Thyroid gland (tissue), 4 donors: ENCODE measurements around the gene GAS6. TPM values are rescaled to one million over a fixed set of nuclear protein-coding genes. Genes with fewer than 3 reads are reported as not detected.
A peak's percentile ranks its signal among the peaks of the same experiment; 100 is the strongest.

ENCODE experiments used
- DNase-seq, 2 donors: peaks; one replicate each; pipeline ENCODE4 v3.0.0-alpha.2; 2019
- H3K27ac ChIP-seq, 3 donors: fragments of 200-600 bp; sonication (generic); 1 replicate in 2 of 3; 2 replicates in 1 of 3; pipeline ENCODE4 v1.5.1; 2016 to 2019; ENCODE audit warnings: mild to moderate bottlenecking in 1 of 3, moderate library complexity in 1 of 3
- H3K27me3 ChIP-seq: fragments of 200-600 bp; sonication (generic); one replicate; pipeline ENCODE4 v1.5.1; 2019
- H3K36me3 ChIP-seq, 2 donors: fragments of 200-600 bp; sonication (generic); one replicate each; pipeline ENCODE4 v1.5.1; 2016 to 2019
- H3K4me1 ChIP-seq, 2 donors: fragments of 200-600 bp; sonication (generic); one replicate each; pipeline ENCODE4 v1.5.1; 2017 to 2019
- H3K4me3 ChIP-seq, 3 donors: fragments of 200-600 bp; sonication (generic); replicated peaks in 1 of 3; 1 replicate in 2 of 3; 2 replicates in 1 of 3; pipeline ENCODE4 v1.5.1; 2016; ENCODE audit warnings: mild to moderate bottlenecking in 1 of 3
- H3K9me3 ChIP-seq: fragments of 200-600 bp; sonication (generic); one replicate; pipeline ENCODE4 v1.5.1; 2017
- CTCF ChIP-seq, 6 experiments: fragments of 200-600 bp in 3 of 6; fragments of 450-650 bp in 3 of 6; sonication (generic) in 3 of 6; IDR thresholded peaks; one replicate each; pipeline ENCODE4 v1.5.1; 2016 to 2019; ENCODE audit warnings: antibody characterized with exemption in 6 of 6, mild to moderate bottlenecking in 2 of 6, inconsistent platforms in 1 of 6, moderate library complexity in 1 of 6
- POLR2A ChIP-seq, 2 donors: fragments of 450-650 bp; IDR thresholded peaks; one replicate each; pipeline ENCODE4 v1.6.1; 2017; ENCODE audit warnings: antibody characterized with exemption in 2 of 2, mild to moderate bottlenecking in 2 of 2, moderate library complexity in 1 of 2
- WGBS, 2 donors: methylation state at CpG; one replicate each; pipeline ENCODE4 v1.1.5; 2017; 5-methylcytosine and 5-hydroxymethylcytosine counted together
- intact Hi-C: fragments of 100-400 bp; cut with DNase I; formaldehyde crosslinking; loops from one replicate; pipeline ENCODE4 v1.15.1; 2023
- total RNA-seq, 4 donors: library from RNA; depleted of rRNA; stranded (reverse); fragments of >200 nt; gene quantifications; one replicate each; pipeline ENCODE4 v1.2.3, GENCODE V29; 2016

GAS6 gene
- total RNA-seq, 4 donors from 2014 or later, result 145 to 197 (median 173) TPM

DNA sequence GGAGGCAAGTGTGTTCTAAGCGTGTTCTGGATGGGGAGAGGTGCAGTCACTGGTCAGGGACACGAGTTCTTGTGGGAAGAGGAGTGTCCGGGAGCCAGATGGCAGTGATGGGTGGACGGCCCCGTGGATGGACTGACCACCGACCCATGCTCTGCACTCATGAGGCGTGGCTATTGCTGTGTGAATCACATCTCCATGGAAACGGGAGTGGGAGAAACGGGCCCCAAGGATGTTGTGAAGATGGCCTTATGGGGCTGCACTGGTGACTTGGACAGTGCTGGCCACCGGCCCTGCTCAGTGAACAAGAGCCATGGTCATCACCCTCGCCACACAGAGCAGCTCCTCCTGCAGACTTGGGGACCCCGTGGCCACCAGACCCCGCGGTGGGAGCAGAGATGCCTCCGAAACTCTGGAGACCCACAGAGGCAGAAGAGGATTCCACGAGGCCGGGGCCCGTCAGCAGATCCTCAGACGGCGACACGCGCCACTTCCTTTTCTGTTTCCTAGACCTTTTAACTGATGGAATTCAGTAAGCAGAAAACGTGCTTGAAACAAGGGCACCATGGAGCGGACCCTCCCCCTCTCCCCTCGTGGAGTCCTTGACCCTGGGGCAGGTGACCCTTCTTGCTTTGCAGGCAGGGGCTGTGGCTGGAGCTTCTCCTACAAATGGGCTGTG is 47.5 kb downstream of the GAS6 start:
- Histone ChIP-seq H3K4me3 (no peak overlapping the region), H3K27ac (no peak overlapping the region), H3K4me1 (peaks cover 34 to 63% of the 10 kb centered on the region in 2 donors), H3K9me3 (no peaks in the 10 kb centered on the region), H3K27me3 (no peaks in the 10 kb centered on the region), H3K36me3 (no peaks in the 10 kb centered on the region)
- TF ChIP-seq CTCF (IDR thresholded peaks at IDR 0.05) (no peak), POLR2A (IDR thresholded peaks at IDR 0.05) (no peak)
- WGBS, 2 donors, result 65 to 71% methylated on average over 19 to 25 of the region's 25 CpGs
- peak in 1 of 2 donors; percentile 25 for DNase-seq
- intact Hi-C loops, result loop anchor here (5.0 kb wide), 2 partner anchors 131 to 411 kb away; no protein-coding TSS in a partner anchor

- no peaks in the 10 kb centered on the region for H3K27me3 ChIP-seq
- intact Hi-C loops, result loop anchor here (5.0 kb wide), 2 partner anchors 132 to 412 kb away; no protein-coding TSS in a partner anchor
- no peak for TF ChIP-seq POLR2A (IDR thresholded peaks at IDR 0.05)
- H3K4me3 ChIP-seq, result no peak overlapping the region
- DNase-seq, result no peak
- H3K27ac ChIP-seq, result no peak overlapping the region
- H3K9me3 ChIP-seq, result no peaks in the 10 kb centered on the region
- H3K4me1 ChIP-seq, result peaks cover 27 to 54% of the 10 kb centered on the region in 2 donors
- no peaks in the 10 kb centered on the region for H3K36me3 ChIP-seq
- WGBS, 2 donors, result 78 to 83% methylated on average over 42 of the region's 42 CpGs
These were observed 48.5 kb downstream of the GAS6 start for GRCh38 chr13:113815151-113816058.

DNA sequence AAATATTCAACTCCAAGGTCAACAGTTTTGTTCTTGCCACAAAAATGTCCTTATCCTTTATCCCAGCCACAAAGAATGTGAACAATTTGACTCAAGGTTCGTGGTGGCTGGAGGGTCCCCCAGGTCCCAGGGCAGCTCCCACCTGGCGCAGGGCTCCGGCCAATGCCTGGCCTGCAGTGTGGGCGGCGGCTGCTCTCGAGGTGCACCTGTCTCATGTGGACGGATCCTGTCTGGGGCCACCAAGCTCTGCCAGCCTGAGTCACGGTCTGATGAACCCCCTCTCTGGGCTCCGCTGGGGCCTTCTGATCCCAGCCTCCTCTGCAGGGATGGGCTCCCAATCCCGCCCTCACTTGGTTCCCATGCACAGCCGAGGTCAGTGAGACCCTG is 49.4 kb downstream of the GAS6 start:
- no peak overlapping the region for H3K4me3 ChIP-seq
- H3K27ac ChIP-seq, result peak overlapping the region in 2 of 3 donors; percentile 28 to 49
- WGBS, 2 donors, result 0 to 35% methylated on average over 1 to 9 of the region's 11 CpGs
- H3K27me3 ChIP-seq, result no peaks in the 10 kb centered on the region
- intact Hi-C loops, result no loop called here
- peaks cover 24 to 44% of the 10 kb centered on the region in 2 donors for H3K4me1 ChIP-seq
- no peaks in the 10 kb centered on the region for H3K9me3 ChIP-seq
- DNase-seq, result peak; percentile 71 to 78
- TF ChIP-seq CTCF (IDR thresholded peaks at IDR 0.05) (no peak), POLR2A (IDR thresholded peaks at IDR 0.05) (no peak)
- H3K36me3 ChIP-seq, result no peaks in the 10 kb centered on the region

GRCh38 chr13:113813749-113814434 is 50.0 kb downstream of the GAS6 start:
- intact Hi-C loops, result no loop called here
- TF ChIP-seq CTCF (IDR thresholded peaks at IDR 0.05), result no peak
- TF ChIP-seq POLR2A (IDR thresholded peaks at IDR 0.05), result no peak

GRCh38 chr13:113813070-113813748 is 50.7 kb downstream of the GAS6 start:
- TF ChIP-seq POLR2A (IDR thresholded peaks at IDR 0.05) (no peak), CTCF (IDR thresholded peaks at IDR 0.05) (no peak)
- WGBS, 2 donors, result 69 to 76% methylated on average over 20 to 23 of the region's 30 CpGs
- no peaks in the 10 kb centered on the region for H3K9me3 ChIP-seq
- H3K4me3 ChIP-seq, result no peak overlapping the region
- H3K4me1 ChIP-seq, result peaks cover 14 to 32% of the 10 kb centered on the region in 2 donors
- no peaks in the 10 kb centered on the region for H3K36me3 ChIP-seq
- H3K27ac ChIP-seq, result no peak overlapping the region
- intact Hi-C loops, result no loop called here
- no peaks in the 10 kb centered on the region for H3K27me3 ChIP-seq
- no peak for DNase-seq

More at GRCh38 chr13:113813749-113814434, 50.0 kb downstream of the GAS6 start:
- Histone ChIP-seq H3K4me1 (peaks cover 21 to 39% of the 10 kb centered on the region in 2 donors), H3K4me3 (no peak overlapping the region), H3K9me3 (no peaks in the 10 kb centered on the region), H3K36me3 (no peaks in the 10 kb centered on the region), H3K27ac (peak overlapping the region in 2 of 3 donors; percentile 28 to 49), H3K27me3 (no peaks in the 10 kb centered on the region)
- DNase-seq, result no peak
- WGBS, 2 donors, result 73 to 81% methylated on average over 8 to 25 of the region's 28 CpGs
